ENCODE data around the gene IGSF21.

Gene IGSF21

GRCh38 chr1:18093646-18094045 is 14.0 kb upstream of the IGSF21 start:
- Histone ChIP-seq H3K36me3 (ENCODE audit: control insufficient read depth, insufficient read depth, low read length) (no peaks in the 10 kb centered on the region), H3K27ac (no peak overlapping the region), H3K9me3 (ENCODE audit: control insufficient read depth, low read length) (no peaks in the 10 kb centered on the region), H3K9ac (no peak overlapping the region), H3K79me2 (no peaks in the 10 kb centered on the region), H3K27me3 (ENCODE audit: control insufficient read depth, insufficient read depth, low read length) (no peaks in the 10 kb centered on the region), H2AFZ (no peak overlapping the region), H3K4me3 (ENCODE audit: low read depth, low read length) (no peak overlapping the region), H3K4me1 (no peaks in the 10 kb centered on the region), H3K4me2 (ENCODE audit: low read length) (no peak overlapping the region)
- no peak for TF ChIP-seq CTCF (IDR thresholded peaks at IDR 0.05)

GRCh38 chr1:18094096-18094495 is 13.5 kb upstream of the IGSF21 start:
- Histone ChIP-seq H3K4me3 (ENCODE audit: low read depth, low read length) (no peak overlapping the region), H3K79me2 (no peaks in the 10 kb centered on the region), H3K27me3 (ENCODE audit: control insufficient read depth, insufficient read depth, low read length) (no peaks in the 10 kb centered on the region), H3K27ac (no peak overlapping the region), H3K36me3 (ENCODE audit: control insufficient read depth, insufficient read depth, low read length) (no peaks in the 10 kb centered on the region), H2AFZ (no peak overlapping the region), H3K9ac (no peak overlapping the region), H3K4me1 (no peaks in the 10 kb centered on the region), H3K9me3 (ENCODE audit: control insufficient read depth, low read length) (no peaks in the 10 kb centered on the region), H3K4me2 (ENCODE audit: low read length) (no peak overlapping the region)
- no peak for TF ChIP-seq CTCF (IDR thresholded peaks at IDR 0.05)

GRCh38 chr1:18097206-18097605 is 10.4 kb upstream of the IGSF21 start:
- H2AFZ ChIP-seq, result no peak overlapping the region
- no peaks in the 10 kb centered on the region for H3K27me3 ChIP-seq (ENCODE audit: control insufficient read depth, insufficient read depth, low read length)
- no peaks in the 10 kb centered on the region for H3K4me1 ChIP-seq
- no peaks in the 10 kb centered on the region for H3K9me3 ChIP-seq (ENCODE audit: control insufficient read depth, low read length)
- no peak overlapping the region for H3K4me3 ChIP-seq (ENCODE audit: low read depth, low read length)
- TF ChIP-seq CTCF (IDR thresholded peaks at IDR 0.05), result no peak
- no peaks in the 10 kb centered on the region for H3K79me2 ChIP-seq
- no peak overlapping the region for H3K4me2 ChIP-seq (ENCODE audit: low read length)
- H3K27ac ChIP-seq, result no peak overlapping the region
- no peaks in the 10 kb centered on the region for H3K36me3 ChIP-seq (ENCODE audit: control insufficient read depth, insufficient read depth, low read length)
- no peak overlapping the region for H3K9ac ChIP-seq

GRCh38 chr1:18099026-18099425 is 8.6 kb upstream of the IGSF21 start:
- H3K4me2 ChIP-seq (ENCODE audit: low read length), result no peak overlapping the region
- H3K27ac ChIP-seq, result no peak overlapping the region
- H3K36me3 ChIP-seq (ENCODE audit: control insufficient read depth, insufficient read depth, low read length), result no peaks in the 10 kb centered on the region
- no peak overlapping the region for H2AFZ ChIP-seq
- no peak overlapping the region for H3K9ac ChIP-seq
- no peak for TF ChIP-seq CTCF (IDR thresholded peaks at IDR 0.05)
- H3K27me3 ChIP-seq (ENCODE audit: control insufficient read depth, insufficient read depth, low read length), result no peaks in the 10 kb centered on the region
- no peaks in the 10 kb centered on the region for H3K4me1 ChIP-seq
- no peaks in the 10 kb centered on the region for H3K79me2 ChIP-seq
- H3K4me3 ChIP-seq (ENCODE audit: low read depth, low read length), result no peak overlapping the region
- no peaks in the 10 kb centered on the region for H3K9me3 ChIP-seq (ENCODE audit: control insufficient read depth, low read length)

GRCh38 chr1:18100060-18100459 is 7.5 kb upstream of the IGSF21 start:
- Histone ChIP-seq H3K4me3 (ENCODE audit: low read depth, low read length) (no peak overlapping the region), H3K9me3 (ENCODE audit: control insufficient read depth, low read length) (no peaks in the 10 kb centered on the region), H3K27ac (no peak overlapping the region), H3K27me3 (ENCODE audit: control insufficient read depth, insufficient read depth, low read length) (no peaks in the 10 kb centered on the region), H3K4me2 (ENCODE audit: low read length) (no peak overlapping the region), H2AFZ (no peak overlapping the region), H3K9ac (no peak overlapping the region), H3K79me2 (no peaks in the 10 kb centered on the region), H3K36me3 (ENCODE audit: control insufficient read depth, insufficient read depth, low read length) (no peaks in the 10 kb centered on the region), H3K4me1 (no peaks in the 10 kb centered on the region)
- no peak for TF ChIP-seq CTCF (IDR thresholded peaks at IDR 0.05)
